ENCODE measurements around the gene IL1A. TPM values are rescaled to one million over a fixed set of nuclear protein-coding genes. Genes with fewer than 3 reads are reported as not detected.

Gene IL1A
- total RNA-seq, 1 donor from 2014 or later = not detected

DNA sequence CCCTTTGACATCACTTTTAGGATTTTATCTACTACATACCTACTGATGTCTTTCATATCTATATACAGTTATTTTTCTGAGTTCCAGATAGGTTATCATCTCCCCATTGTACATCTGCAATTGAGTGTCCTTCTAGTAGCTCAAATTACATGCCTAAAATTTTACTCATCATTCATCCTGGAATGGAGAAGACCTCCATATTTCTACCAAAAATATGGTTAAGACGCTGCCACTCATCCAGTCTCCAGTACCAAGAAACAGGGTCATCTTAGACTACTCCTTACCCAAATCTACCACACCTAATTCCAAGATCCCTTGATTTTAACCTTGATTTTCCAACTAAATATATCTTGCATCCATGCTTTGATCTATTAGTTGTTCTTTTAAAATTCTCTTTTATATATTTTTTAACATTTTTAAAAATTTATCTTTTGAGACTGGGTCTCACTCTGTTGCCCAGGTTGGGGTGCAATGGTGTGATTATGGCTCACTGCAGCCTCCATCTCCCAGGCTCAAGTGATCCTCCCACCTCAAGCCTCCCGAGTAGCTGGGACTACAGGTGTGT lies 11.3 kb downstream of the IL1A start:
- intact Hi-C loops (cut with DNase I) = no loop called here
- no peak for ATAC-seq (ENCODE audit: poor library complexity)
- no peak for DNase-seq

DNA sequence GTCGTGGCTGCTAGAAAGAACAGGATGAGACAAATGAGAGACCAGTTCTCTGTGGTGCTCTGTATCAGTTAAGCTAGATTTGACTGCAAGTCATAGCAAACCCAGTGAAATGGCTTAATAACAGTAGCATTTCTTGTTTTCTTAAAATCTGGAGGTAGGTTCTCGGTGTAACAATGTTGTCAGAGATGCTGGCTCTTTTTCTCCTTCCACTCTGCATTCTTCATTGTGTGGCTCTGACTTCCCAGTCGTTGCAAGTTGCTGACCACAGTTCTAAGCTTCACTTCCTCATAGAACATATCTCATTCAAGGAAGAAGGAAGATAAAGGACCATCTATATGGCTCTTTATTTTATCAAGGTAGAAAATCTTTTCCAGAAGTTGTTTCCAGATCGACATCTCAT lies 12.0 kb downstream of the IL1A start:
- ATAC-seq (ENCODE audit: poor library complexity) = no peak
- DNase-seq = no peak
- intact Hi-C loops (cut with DNase I) = no loop called here

DNA sequence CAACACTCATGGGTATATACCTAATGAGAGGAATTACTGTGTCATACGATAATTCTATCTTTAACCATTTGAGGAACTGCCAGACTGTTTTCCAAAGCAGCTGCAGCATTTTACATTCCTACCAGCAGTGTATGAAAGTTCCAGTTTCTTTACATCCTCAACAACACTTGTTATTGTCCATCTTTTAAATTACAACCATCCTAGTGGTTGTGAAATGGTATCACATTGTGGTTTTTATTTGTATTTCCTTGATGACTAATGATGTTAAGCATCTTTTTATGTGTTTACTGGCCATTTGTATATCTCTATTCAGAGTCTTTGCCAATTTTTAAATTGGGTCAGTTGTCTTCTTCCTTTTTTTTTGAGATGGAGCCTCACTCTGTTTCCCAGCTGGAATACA lies 15.9 kb downstream of the IL1A start:
- no peak for DNase-seq
- intact Hi-C loops (cut with DNase I) = no loop called here
- no peak for ATAC-seq (ENCODE audit: poor library complexity)

DNA sequence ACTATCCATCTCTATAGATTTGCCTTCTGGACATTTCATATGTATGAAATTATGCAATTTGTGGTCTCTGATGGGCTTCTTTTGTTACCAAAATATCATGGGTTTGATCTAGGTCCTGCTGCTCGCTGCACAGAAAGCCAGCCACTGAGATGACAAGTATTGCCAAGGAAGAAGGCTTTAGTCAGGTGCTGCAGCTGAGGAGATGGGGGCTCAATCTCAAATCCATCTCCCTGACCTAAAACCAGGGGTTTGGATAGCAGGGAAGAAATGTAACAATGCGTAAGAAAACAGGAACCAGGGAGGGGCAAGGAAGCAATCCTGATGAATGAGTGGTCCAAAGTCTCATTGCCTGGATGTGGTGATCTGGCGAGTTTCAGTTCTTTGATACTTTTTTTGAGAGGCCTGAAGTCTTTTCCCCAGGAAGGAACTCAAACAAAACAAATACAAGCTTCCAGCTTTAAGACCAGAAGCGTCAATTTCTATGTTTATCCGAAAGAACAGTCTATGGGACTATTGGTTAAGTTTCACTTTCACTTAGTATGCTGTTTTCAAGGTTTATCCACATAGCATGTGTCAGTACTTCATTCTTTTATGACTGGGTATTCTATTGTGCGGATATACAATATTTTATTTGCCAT lies 16.5 kb downstream of the IL1A start:
- no peak for DNase-seq
- intact Hi-C loops (cut with DNase I) = no loop called here
- no peak for ATAC-seq (ENCODE audit: poor library complexity)

DNA sequence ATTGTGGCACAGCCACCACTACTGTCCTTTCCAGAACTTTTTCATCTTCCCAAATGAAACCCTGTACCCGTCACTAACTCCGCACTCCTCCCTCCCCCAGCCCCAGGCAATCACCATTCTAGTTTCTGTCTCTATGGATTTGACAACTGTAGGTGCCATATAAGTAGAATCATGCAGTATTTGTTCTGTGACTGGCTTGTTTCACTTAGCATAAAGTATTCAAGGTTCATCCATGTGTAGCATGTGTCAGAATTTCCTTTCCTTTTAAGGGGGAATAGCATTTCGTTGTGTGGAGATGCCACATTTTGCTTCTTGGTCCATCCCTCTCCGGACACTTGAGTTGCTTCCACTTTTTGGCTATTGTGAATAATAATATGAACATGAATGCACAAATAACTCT lies 19.0 kb downstream of the IL1A start:
- ATAC-seq (ENCODE audit: poor library complexity) (no peak), DNase-seq (no peak)
- intact Hi-C loops (cut with DNase I) = no loop called here

DNA sequence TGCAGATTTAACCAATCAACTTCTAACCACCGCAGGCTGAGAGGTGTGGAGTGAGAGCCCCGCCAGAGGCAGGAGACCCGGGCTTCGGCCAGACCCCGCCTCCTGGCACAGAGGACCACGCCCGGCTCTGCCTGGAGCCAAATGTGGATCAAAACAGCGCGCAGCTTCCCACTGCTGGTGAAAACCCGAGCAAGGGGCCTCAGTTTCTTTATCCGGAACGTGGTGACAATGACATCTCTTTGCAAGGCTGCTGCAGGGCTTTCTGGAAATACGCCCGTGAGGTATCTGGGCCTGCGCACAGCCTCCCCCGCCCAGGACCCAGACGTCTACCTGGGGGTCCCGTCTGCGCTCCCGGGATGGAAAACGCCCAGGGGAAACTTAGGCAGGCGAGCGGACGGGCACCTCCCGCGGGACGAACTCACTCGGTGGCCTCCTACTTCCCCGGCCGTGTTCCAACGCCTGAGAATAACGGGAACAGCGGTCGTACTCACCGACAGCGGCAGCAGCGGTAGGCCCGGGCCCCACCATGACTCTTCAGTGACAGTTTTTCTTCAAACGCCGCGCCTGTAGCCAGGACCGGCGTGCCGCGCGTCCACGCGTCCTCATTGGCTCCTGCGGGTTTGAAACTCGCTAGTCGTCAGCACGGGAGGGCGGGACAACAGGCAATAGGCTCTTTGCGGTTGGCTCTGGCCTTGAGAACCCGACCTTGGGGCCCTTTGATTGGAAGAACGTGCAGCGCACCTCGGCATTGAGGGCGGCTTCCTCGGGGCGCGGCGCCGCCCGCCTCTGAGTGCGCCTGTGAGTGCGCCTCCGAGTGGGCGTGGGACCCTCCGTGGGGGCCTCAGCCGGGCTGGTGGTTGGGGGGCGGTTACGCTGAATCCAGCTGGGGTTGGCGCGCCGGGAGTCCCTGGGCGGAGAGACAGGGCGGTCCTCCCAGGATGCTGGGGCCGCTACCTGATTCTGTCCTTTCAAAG lies 19.9 kb downstream of the IL1A start, which contains the start of gene CKAP2L:
Gene CKAP2L, minus strand, starts transcription at position 539 of the 974 bp plus-strand sequence. Its CDS starts 11 bp downstream, at position 528.
- intact Hi-C loops (cut with DNase I) = no loop called here
- peak; percentile 97 for DNase-seq
- ATAC-seq (ENCODE audit: poor library complexity) = peak; percentile 100

DNA sequence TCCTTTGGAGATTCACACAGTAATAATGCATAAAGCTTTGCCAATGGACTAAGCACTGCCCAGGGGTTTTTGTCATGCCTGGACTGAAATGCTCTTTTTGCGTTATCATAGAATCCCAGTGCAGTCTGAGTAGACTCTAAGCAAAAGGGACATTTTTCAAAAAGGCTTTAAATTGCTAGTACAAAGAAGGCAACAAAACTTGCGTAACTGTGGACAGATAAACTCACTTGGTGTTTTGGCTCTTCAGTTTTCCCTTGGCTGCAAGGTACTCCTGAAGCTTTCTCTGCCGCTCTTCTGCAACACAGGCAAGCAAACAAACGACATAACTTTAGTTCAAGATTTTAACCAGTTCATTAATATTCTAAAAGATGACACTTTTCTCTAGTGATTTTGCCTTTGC lies 22.0 kb downstream of the IL1A start:
- DNase-seq = no peak
- intact Hi-C loops (cut with DNase I) = no loop called here
- no peak for ATAC-seq (ENCODE audit: poor library complexity)

DNA sequence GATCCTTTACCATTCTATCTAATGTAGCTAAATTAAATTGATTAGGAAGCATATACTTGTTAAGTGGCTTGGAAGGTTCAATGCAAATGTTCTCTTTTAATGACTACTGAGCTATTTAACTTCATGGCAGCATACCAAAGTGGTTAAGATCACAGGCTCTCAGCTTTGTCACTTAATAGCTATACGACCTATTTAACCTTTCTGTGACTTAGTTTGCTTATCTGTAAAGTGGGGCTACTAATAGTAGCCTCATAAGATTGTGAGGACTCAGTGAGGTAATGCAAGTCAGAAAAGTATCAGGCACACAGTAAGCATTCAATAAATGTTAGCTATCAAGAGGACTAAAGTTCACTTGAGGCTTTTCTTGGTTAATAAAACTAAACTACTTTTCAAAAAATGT lies 24.1 kb downstream of the IL1A start:
- ATAC-seq (ENCODE audit: poor library complexity) = no peak
- intact Hi-C loops (cut with DNase I) = no loop called here
- no peak for DNase-seq

DNA sequence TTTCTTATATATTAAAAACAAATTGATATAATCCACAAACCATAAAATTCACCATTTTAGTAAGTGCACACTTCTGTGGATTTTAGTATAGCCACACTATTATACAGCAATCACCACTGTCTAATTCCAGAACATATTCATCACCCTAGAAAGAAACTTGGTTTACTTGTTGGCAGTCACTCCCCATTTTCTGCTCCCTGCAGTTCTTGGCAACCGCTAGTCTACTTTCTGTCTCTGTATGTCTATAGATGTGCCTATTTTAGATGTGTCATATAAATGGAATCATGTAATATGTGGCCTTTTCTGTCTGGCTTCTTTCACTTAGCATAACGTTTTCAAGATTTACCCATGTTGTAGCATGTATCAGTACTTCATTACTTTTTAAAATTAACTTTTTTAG lies 25.6 kb downstream of the IL1A start:
- no peak for ATAC-seq (ENCODE audit: poor library complexity)
- intact Hi-C loops (cut with DNase I) = no loop called here
- no peak for DNase-seq

DNA sequence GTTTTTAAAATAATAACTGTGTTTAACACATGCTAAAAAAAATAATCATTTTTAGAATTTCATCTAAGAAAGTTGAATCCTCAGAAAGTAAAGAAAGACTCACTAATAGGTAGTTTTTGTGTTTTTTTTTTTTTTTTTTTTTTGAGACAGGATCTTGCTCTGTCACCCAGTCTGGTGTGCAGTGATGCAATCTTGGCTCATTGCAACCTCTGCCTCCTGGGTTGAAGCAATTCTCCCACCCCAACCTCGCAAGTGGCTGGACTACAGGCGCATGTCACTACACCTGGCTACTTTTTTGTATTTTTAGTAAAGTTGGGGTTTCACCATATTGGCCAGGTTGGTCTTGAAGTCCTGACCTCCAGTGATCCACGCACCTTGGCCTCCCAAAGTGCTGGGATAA lies 27.0 kb downstream of the IL1A start:
- no peak for DNase-seq
- ATAC-seq (ENCODE audit: poor library complexity) = no peak
- intact Hi-C loops (cut with DNase I) = no loop called here

DNA sequence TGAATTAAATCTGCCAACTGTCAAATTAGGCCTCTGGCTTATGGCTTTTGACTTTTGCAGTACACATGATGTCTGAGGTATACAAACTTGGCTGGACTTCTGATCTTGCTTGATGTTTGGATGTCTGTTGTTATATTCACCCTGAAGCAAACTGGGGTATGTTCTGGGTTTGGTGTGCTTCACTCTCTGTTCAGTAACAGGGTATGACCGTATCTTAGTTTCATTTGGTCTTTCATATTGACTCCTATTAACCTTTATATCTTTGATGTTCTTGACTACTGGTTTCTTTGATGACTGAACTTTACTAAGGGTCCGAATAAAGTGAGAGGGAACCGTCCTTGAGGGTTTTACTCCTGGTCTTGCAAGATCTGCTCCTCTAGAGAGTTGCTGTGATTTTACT lies 28.1 kb downstream of the IL1A start:
- ATAC-seq (ENCODE audit: poor library complexity) (no peak), DNase-seq (no peak)
- intact Hi-C loops (cut with DNase I) = no loop called here

DNA sequence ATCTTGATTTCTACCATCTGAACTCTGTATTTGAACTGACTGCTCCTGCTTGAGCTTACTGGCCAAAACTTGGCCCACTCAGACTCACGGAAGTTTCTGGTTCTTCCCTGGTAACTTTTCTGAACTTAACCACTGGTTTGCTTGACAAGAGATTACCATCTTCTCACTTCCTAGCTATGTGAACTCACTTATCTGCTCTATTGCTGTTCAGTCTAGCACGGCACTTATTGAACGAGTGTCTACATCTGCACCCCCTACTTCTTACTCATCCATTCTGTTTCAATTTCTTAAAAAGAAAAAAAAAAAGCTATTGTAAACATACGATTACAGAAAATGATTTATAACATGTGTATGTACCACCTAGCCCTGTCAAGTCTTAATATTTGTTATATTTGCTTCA lies 28.8 kb downstream of the IL1A start:
- ATAC-seq (ENCODE audit: poor library complexity) (no peak), DNase-seq (no peak)
- intact Hi-C loops (cut with DNase I) = no loop called here

DNA sequence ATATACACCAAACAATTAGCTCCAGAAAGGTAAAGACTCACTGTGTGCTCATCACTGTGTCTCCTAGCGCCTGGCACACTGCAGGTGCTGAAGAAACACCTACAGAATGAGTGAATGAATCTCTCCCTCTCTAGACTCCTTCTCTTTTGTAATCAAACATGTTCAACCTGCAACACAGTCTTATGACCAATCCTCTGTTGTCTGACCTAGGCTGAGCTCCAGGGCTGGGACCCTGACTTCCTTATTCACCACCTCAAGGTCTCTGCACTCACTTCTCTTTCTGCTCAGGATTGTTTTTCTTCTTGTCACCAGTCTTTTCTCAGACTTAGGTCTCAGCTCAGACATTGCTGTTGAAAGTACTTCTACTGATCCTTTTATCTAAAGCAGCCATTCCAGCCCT lies 29.7 kb downstream of the IL1A start:
- no peak for ATAC-seq (ENCODE audit: poor library complexity)
- intact Hi-C loops (cut with DNase I) = loop anchor here (5.0 kb wide), 1 partner anchor 133 kb away; no protein-coding TSS in a partner anchor

DNA sequence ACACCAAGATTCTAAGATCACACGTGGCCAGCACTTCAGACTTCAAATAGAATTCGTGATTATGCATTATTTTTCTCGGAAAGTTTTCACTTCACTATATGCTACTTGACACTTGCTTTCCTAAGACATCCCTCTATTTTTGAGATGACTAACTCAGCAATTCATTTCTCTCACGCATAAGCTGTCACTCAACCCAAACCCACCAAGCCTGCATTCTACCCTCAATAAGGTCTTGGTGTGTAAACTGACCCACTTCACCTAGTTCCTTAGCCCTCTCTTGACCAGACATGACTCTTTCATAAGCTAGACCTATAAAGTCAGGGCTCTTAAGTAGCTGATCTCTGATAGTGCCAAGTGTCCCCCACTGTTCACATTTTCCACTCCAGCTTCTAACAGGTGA lies 31.6 kb downstream of the IL1A start:
- no peak for DNase-seq
- intact Hi-C loops (cut with DNase I) = loop anchor here (5.0 kb wide), 1 partner anchor 135 kb away; no protein-coding TSS in a partner anchor
- no peak for ATAC-seq (ENCODE audit: poor library complexity)

More for the DNA sequence above, 29.7 kb downstream of the IL1A start:
- no peak for DNase-seq

DNA sequence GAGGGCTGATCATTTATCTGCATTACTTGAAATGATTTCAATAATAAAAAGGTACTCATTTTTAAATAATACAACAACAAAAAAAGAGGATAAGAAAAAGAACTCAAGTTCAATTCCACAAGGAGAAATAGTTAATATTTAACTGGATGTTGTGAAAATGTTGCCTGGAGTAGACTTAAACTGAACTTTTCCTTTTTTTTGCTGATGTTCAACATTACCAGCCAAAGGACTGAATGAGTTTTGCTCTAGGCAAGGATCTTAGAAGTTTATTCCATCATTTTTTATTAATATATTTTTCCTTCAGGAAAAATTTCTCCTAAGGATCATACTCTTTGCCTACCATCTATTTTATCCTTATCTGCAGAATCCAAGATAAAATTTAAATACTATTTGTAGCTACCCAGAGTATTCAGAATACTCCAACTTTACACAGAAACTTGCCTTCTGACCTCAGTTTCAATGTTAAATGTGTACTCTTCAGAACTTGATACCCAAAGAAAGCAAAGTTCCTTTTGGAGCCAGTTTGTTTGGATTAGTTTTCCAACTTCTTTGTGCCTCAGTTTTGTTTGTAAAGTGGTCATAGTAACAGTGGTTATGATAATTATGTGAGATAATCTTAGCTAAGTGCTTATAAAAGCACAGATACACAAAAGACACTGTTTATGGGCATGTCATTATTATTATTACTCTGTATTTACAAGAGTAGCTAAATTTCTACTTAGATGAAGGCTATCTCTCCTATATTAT lies 32.7 kb downstream of the IL1A start:
- DNase-seq (no peak), ATAC-seq (ENCODE audit: poor library complexity) (no peak)
- intact Hi-C loops (cut with DNase I) = loop anchor here (5.0 kb wide), 1 partner anchor 136 kb away; no protein-coding TSS in a partner anchor

DNA sequence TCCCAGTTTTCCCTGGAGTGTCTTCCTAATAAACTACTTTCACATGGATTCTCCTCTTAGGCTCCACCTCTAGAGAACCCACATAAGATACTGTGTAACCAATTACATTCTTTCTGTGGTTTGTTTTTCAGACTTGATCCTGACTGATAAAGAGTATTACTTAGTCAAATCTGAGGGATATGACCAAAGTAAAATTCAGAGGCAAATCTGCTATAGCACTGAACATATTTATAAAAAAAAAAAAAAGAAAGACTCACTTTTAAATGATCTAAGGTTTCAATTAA lies 33.8 kb downstream of the IL1A start:
- intact Hi-C loops (cut with DNase I) = loop anchor here (5.0 kb wide), 1 partner anchor 137 kb away; no protein-coding TSS in a partner anchor
- ATAC-seq (ENCODE audit: poor library complexity) = no peak
- no peak for DNase-seq

DNA sequence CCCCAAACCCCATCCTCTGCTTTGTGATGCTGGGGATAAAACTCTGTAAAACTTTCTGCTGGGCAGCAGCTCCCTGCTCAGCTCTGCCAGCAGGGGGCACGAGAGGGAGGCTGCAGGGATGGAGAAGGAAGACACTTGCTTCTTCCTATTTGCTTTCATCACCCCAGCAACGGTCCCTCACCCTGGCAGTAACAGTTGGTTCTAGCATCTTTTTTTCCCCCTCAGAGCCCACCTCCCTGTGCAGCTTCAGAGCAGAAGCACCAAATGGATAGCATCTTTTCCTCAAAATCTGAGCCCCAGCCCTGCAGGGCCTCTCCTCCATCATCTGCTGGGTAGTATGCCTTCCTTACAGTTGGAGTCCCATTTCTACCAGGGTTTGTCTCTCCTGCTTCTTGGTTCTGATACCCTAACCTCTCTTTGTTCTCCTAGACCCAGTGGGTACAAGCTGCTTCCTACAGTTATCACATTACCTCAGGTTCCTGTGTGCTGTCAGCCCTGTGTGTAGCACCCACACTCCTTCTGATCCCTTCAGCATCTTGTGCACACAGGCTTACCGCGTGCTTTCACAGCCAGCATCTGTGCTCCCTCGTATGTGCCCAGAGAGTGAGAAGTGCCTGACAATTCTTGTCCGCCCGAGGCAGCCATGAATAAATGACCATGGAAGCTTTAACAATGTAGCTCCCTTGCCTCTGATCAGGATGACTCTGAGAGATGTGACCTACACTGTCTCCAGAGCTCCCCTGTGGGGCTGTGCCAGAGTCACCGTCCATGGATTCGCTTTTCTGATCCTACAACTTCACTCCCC lies 34.3 kb downstream of the IL1A start:
- peak; percentile 78 for DNase-seq
- peak; percentile 71 for ATAC-seq (ENCODE audit: poor library complexity)
- intact Hi-C loops (cut with DNase I) = loop anchor here (5.0 to 10.0 kb wide), 2 partner anchors 137 to 195 kb away; no protein-coding TSS in a partner anchor

DNA sequence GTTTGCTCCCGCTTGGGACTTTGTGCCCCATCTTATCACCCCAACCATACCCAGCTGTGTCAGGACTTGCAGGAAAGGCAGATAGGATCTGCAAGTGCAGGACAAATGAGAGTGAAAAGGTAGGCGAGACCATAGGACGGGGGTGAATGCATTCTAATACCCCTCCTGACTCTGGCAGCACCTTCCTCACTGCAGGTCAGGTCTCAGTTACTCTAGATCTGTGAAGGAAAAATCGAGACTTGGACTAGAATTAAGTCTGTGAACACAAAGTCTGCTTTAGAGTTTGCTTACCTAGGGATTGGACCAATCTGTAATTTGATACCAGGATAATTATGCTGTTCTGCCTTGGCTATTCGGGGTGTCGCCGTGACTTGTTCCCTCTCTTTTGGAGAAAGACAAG lies 43.8 kb downstream of the IL1A start:
- no peak for ATAC-seq (ENCODE audit: poor library complexity)
- intact Hi-C loops (cut with DNase I) = loop anchor here (10.0 kb wide), 1 partner anchor 204 kb away; no protein-coding TSS in a partner anchor
- DNase-seq = no peak

All from Right ventricle myocardium superior (tissue), 1 donor.